HepG2 (cell line): Measurements from ENCODE around the gene GJC1.

Source experiments
- CREM ChIP-seq, 2 experiments: sonication (generic) in 1 of 2; formaldehyde crosslinking in 1 of 2; IDR thresholded peaks; 2 replicates each; pipeline versions ENCODE4 v1.4.0 to v1.6.1; 2016 to 2020; ENCODE audit warnings: antibody characterized with exemption in 1 of 2, mild to moderate bottlenecking in 1 of 2, missing genetic modification reagents in 1 of 2
- CTCF ChIP-seq: sonication (generic); formaldehyde crosslinking; IDR thresholded peaks from 2 replicates; pipeline ENCODE4 v1.5.0; 2020; ENCODE audit warnings: mild to moderate bottlenecking, missing genetic modification reagents, moderate library complexity
- EP300 ChIP-seq, 3 experiments: sonication (generic) in 1 of 3; formaldehyde crosslinking in 1 of 3; IDR thresholded peaks; 2 replicates each; pipeline versions ENCODE4 v1.5.1 to v1.6.1; 2011 to 2020; ENCODE audit warnings: low read depth in 2 of 3, low read length in 2 of 3, borderline replicate concordance in 1 of 3, improper control_type of control experiment in 1 of 3, mild to moderate bottlenecking in 1 of 3, missing genetic modification reagents in 1 of 3, moderate library complexity in 1 of 3
- NFIC ChIP-seq: IDR thresholded peaks from 2 replicates; pipeline ENCODE4 v1.6.1; 2012; ENCODE audit warnings: mild to moderate bottlenecking, low read length, inconsistent platforms
- POLR2A ChIP-seq, 2 experiments: IDR thresholded peaks; 2 replicates each; pipeline ENCODE4 v1.6.1; 2011; ENCODE audit warnings: low read depth in 2 of 2, low read length in 2 of 2, mild to moderate bottlenecking in 1 of 2, moderate library complexity in 1 of 2; ENCODE audit not compliant: insufficient read depth in 1 of 2
- SETDB1 ChIP-seq: sonication (generic); formaldehyde crosslinking; IDR thresholded peaks from 2 replicates; pipeline ENCODE4 v1.5.1; 2020; ENCODE audit warnings: missing genetic modification reagents, mild to moderate bottlenecking, borderline replicate concordance
- ZFP36 ChIP-seq: fragments of 150-350 bp; IDR thresholded peaks from 2 replicates; pipeline ENCODE4 v1.6.1; 2018; ENCODE audit warnings: borderline replicate concordance, low read length, low read depth; ENCODE audit not compliant: partially characterized antibody
- ZHX1 ChIP-seq: sonication (generic); formaldehyde crosslinking; IDR thresholded peaks from 2 replicates; pipeline ENCODE4 v1.8.1; 2022; ENCODE audit warnings: low read depth, mild to moderate bottlenecking, missing genetic modification reagents

- TF ChIP-seq EP300 (IDR thresholded peaks at IDR 0.05; ENCODE audit: low read depth in 2 of 2, low read length in 2 of 2) (no peak), EP300 (CRISPR knock-in tag; IDR thresholded peaks at IDR 0.05; ENCODE audit: borderline replicate concordance) (no peak), CREM (IDR thresholded peaks at IDR 0.05) (no peak), CREM (CRISPR knock-in tag; IDR thresholded peaks at IDR 0.05) (no peak), CTCF (CRISPR knock-in tag) (no peak), POLR2A (IDR thresholded peaks at IDR 0.05; ENCODE audit: insufficient read depth in 1 of 2, low read depth in 2 of 2, low read length in 2 of 2) (no peak), NFIC (no peak), ZHX1 (CRISPR knock-in tag) (no peak), SETDB1 (CRISPR knock-in tag) (no peak), ZFP36 (no peak)
Observed at GRCh38 chr17:44778656-44779210, 51.4 kb downstream of the GJC1 start.
